HCT116 (cell line): Measurements from ENCODE around the gene AIFM2.

ENCODE experiments used
- CEBPB ChIP-seq: IDR thresholded peaks from 2 replicates; pipeline ENCODE4 v1.6.1; 2012; ENCODE audit warnings: low read depth
- EZH2 ChIP-seq: fragments of 200-600 bp; sonication (generic); IDR thresholded peaks from 2 replicates; pipeline ENCODE4 v1.6.1; 2017; ENCODE audit warnings: antibody characterized with exemption, mixed run types
- POLR2A ChIP-seq: IDR thresholded peaks from 2 replicates; pipeline ENCODE4 v1.7.0; 2011; ENCODE audit warnings: borderline replicate concordance; ENCODE audit not compliant: insufficient read depth, insufficient read length; ENCODE audit errors: extremely low read depth
- TF ChIP-seq, protein P1 (sequence below), 3 experiments: fragments of 200-600 bp in 1 of 3; sonication (generic) in 1 of 3; IDR thresholded peaks in 2 of 3; conservative IDR thresholded peaks in 1 of 3; 2 replicates each; pipeline ENCODE4 v1.5.1; 2012 to 2017; ENCODE audit warnings: low read depth in 2 of 3, low read length in 2 of 3, antibody characterized with exemption in 1 of 3, borderline replicate concordance in 1 of 3, control low read depth in 1 of 3, mild to moderate bottlenecking in 1 of 3, mixed read lengths in 1 of 3, mixed run types in 1 of 3, moderate library complexity in 1 of 3; ENCODE audit not compliant: insufficient read depth in 1 of 3

DNA sequence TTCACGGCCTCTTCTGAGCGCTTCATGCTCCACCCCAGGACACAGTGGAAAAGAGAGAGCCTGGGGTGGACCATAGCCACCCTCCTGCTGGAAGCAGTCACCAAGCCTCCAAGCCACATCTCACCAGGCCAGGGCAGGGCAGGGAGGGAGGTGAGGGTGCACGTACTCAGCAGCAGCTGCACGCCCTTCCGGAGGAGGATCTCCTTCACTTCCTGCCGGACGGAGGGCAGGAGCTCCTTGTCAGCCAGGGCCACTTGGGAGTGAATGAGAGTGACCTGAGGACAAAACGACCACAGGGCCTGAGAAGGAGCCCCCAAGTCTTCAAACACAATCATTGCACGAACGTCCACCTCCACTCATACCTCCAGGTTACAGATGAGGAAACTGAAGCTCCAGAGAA lies 15.0 kb downstream of the AIFM2 start:
- TF ChIP-seq, protein P1, sequence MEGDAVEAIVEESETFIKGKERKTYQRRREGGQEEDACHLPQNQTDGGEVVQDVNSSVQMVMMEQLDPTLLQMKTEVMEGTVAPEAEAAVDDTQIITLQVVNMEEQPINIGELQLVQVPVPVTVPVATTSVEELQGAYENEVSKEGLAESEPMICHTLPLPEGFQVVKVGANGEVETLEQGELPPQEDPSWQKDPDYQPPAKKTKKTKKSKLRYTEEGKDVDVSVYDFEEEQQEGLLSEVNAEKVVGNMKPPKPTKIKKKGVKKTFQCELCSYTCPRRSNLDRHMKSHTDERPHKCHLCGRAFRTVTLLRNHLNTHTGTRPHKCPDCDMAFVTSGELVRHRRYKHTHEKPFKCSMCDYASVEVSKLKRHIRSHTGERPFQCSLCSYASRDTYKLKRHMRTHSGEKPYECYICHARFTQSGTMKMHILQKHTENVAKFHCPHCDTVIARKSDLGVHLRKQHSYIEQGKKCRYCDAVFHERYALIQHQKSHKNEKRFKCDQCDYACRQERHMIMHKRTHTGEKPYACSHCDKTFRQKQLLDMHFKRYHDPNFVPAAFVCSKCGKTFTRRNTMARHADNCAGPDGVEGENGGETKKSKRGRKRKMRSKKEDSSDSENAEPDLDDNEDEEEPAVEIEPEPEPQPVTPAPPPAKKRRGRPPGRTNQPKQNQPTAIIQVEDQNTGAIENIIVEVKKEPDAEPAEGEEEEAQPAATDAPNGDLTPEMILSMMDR (IDR thresholded peaks at IDR 0.05 in 2 of 3, conservative IDR thresholded peaks at IDR 0.05 in 1 of 3; ENCODE audit: borderline replicate concordance in 1 of 3, insufficient read depth in 1 of 3, low read depth in 2 of 3, low read length in 2 of 3) = no peak
- TF ChIP-seq POLR2A (no peak), CEBPB (no peak), EZH2 (no peak)
